Fibroblast of pulmonary artery (primary cell): ENCODE results near the gene KRTAP10-9.
"Not testable (repeated sequence)": the region's sequence is repeated elsewhere in the genome, so short reads cannot be mapped to it uniquely, and the experiment has no call there.

Experiments
- DNase-seq: peaks from one replicate; pipeline ENCODE4 v3.0.0-alpha.2; 2010; ENCODE audit warnings: low read depth
- H3K4me3 ChIP-seq: replicated peaks from 2 replicates; pipeline ENCODE4 v1.5.1; 2011; ENCODE audit warnings: low read depth, mild to moderate bottlenecking, control low read depth, low read length, moderate library complexity
- CTCF ChIP-seq: IDR thresholded peaks from 2 replicates; pipeline ENCODE4 v1.5.1; 2011; ENCODE audit warnings: mild to moderate bottlenecking, control low read depth, low read length, inconsistent platforms; ENCODE audit errors: missing control alignments

The KRTAP10-9 gene

GRCh38 chr21:44583089-44583799 is 43.6 kb upstream of the KRTAP10-9 start:
- H3K4me3 ChIP-seq: no peak overlapping the region
- DNase-seq: no peak
- TF ChIP-seq CTCF: no peak

- no peak for TF ChIP-seq CTCF
- no peak overlapping the region for H3K4me3 ChIP-seq
- no peak for DNase-seq
Measured at GRCh38 chr21:44583800-44584147, 43.1 kb upstream of the KRTAP10-9 start.

GRCh38 chr21:44585892-44586291 is 41.0 kb upstream of the KRTAP10-9 start:
- TF ChIP-seq CTCF: no peak
- DNase-seq: no peak
- no peak overlapping the region for H3K4me3 ChIP-seq

GRCh38 chr21:44589094-44589493 is 37.8 kb upstream of the KRTAP10-9 start:
- H3K4me3 ChIP-seq: no peak overlapping the region
- no peak for TF ChIP-seq CTCF
- DNase-seq: no peak

GRCh38 chr21:44589586-44590305 is 37.1 kb upstream of the KRTAP10-9 start:
- no peak for DNase-seq
- no peak overlapping the region for H3K4me3 ChIP-seq
- TF ChIP-seq CTCF: no peak

- no peak overlapping the region for H3K4me3 ChIP-seq
- no peak for DNase-seq
- no peak for TF ChIP-seq CTCF
Measured at GRCh38 chr21:44590311-44590721, 36.6 kb upstream of the KRTAP10-9 start.

GRCh38 chr21:44590897-44591800 is 35.7 kb upstream of the KRTAP10-9 start:
- not testable (repeated sequence) for H3K4me3 ChIP-seq, DNase-seq

GRCh38 chr21:44591801-44592130 is 35.1 kb upstream of the KRTAP10-9 start:
- DNase-seq, H3K4me3 ChIP-seq: not testable (repeated sequence)
